ENCODE measurements around the gene SFTPD.
"Not testable (repeated sequence)": the region's sequence is repeated elsewhere in the genome, so short reads cannot be mapped to it uniquely, and the experiment has no call there.

SFTPD gene

GRCh38 chr10:79927111-79927828, 21.6 kb downstream of the SFTPD start:
- peak; percentile 5 for DNase-seq (ENCODE audit: low spot score)
- FAIRE-seq: no peak

GRCh38 chr10:79926037-79926436, 22.9 kb downstream of the SFTPD start:
- FAIRE-seq: no peak
- DNase-seq (ENCODE audit: low spot score): no peak

DNA sequence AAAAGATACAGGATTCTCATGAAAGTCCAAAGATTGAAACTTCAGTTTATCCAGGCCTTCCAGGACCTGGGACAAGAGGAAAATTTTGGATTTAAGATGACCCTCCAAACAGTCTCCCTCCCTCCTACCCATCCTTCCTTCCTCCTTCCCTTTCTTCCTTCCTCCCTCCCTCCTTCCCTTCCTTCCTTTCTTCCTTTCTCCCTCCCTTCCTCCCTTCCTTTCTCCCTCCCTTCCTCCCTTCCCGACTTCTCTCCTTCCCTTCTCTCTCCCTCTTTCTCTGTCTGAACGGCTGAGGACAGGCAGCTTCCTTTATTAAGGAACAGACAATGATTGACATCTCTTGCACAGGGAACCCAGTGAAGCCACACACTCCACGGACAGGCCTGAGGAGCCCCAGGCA, 23.3 kb downstream of the SFTPD start:
- DNase-seq (ENCODE audit: low spot score): no peak
- no peak for FAIRE-seq

- FAIRE-seq (peak; percentile 62), DNase-seq (ENCODE audit: low spot score) (no peak)
These were observed 25.2 kb downstream of the SFTPD start for GRCh38 chr10:79923669-79924068.

DNA sequence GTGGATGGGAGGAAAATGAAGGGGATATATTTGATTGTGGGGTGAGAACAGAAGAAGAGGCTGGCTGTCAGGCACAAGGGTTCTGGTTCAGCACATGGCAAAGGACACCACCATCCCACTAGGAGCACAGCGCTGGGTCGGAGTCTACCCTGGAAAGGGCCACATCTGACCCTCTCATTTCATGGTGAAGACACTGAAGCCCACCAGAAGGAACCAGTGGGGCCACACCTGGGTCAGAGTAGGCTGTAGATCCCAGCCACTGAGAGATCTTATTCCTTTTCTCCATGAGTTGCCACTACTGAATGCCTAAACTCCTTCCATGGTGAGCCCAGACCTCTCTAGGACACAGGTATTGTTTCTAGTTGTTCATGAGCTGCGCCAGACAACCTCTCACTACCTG, 25.8 kb downstream of the SFTPD start:
- FAIRE-seq (no peak), DNase-seq (ENCODE audit: low spot score) (no peak)

- FAIRE-seq; DNase-seq (ENCODE audit: low spot score): not testable (repeated sequence)
These were observed 26.9 kb downstream of the SFTPD start for GRCh38 chr10:79922011-79922412.

GRCh38 chr10:79915838-79916237, 33.1 kb downstream of the SFTPD start:
- DNase-seq (ENCODE audit: low spot score); FAIRE-seq: not testable (repeated sequence)

DNA sequence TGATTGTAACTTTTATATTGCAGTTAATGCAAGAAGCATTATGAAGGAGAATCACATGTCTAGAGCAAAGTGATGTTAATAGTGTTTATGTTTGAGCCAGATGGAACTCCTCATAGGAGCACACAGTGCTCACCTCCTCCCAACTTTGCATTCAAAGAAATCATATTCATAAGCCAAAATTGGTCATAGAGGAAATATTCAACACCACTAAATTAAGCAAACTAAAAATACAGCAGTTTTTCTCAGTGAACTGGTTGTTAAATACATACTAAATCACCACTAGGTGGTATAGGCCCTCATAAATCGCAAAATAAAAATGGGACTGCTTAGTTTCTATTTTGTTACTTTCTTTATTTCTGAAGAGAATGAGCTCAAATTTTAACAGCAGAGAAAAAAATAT, 34.4 kb downstream of the SFTPD start:
- FAIRE-seq; DNase-seq (ENCODE audit: low spot score): not testable (repeated sequence)

GRCh38 chr10:79910836-79911235, 38.1 kb downstream of the SFTPD start:
- DNase-seq (ENCODE audit: low spot score) (no peak), FAIRE-seq (peak; percentile 13)

- DNase-seq (ENCODE audit: low spot score) (no peak), FAIRE-seq (no peak)
These were observed 38.6 kb downstream of the SFTPD start for GRCh38 chr10:79910344-79910743.

DNA sequence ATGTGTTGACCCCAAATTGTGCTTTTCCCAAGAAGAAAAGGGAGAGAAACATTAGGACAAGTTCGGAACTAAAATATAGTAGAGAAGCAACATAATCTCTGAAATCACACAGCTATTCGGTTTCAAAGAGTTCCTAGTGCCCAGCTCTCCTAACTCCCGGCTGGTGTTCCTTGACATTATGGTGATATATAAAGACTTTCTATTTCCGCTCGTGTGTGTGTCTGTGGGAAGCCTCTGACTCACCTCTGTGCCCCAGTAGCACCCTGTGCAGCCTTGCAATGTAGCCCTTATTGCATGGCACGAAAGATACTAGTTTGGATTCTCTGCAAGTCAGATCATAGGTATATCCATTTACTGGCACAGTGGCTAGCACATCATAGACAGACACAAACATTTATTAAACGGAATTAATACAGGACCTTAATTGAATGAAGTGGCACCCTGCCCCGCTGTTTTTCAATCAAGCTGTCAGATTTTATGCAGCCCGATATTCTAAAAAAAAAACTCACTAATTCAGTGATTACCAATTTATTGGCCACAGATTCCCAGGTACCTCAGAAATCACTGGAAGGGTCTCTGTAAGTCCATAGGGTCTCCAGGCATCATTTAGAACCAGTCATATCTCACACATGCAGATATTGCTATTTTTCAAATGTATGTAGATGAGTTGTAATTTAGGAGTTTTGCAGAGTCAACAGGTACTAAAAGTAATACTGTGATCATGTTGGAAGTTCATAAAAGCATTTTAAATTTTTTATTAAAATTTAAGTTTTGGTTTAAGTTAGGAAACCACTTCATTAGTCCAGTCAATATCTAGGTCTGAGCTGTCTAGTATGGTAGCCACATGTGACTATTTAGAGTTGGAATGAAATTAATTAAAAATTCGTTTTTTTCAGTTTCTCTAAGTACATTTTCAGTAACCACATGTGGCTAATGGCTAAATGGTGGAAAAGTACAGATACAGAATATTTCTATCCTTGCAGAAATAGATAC, 43.3 kb downstream of the SFTPD start:
- FAIRE-seq (no peak), DNase-seq (ENCODE audit: low spot score) (peak; percentile 5)

DNA sequence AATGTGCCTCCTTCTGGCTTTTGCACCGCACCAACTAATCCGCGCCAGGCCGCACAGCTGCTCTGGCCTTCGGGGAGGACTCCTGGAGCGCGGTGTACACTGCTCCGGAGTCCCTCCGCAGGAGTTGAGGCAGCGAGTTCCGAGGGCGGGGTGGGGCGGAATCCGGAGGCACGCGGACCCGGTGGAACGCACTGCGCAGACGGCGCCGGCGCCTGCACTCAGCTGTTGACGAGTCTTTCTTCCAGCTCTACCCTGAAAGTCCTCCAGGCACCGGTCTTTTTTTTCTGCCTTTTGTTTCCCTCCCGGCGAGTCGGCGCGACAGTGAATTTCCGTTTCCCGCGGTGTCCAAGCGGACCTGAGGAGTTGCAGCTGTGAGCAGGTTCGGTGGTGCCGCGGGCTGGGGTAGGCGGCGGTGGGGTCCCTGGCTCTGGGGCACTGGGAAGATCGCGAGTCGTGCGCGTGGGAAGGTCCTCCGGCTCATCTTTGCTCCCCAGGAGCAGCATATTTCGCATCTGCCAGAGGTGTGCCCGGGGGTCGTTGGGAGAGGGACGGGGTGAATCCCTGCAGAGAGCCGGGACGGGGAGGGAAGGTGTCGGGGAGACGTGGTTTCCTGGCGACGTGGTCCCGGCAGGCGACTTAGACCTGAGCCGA, 44.1 kb downstream of the SFTPD start:
- peak; percentile 79 for FAIRE-seq
- DNase-seq (ENCODE audit: low spot score): peak; percentile 79

- peak; percentile 35 for FAIRE-seq
- not testable (repeated sequence) for DNase-seq (ENCODE audit: low spot score)
These were observed 47.3 kb downstream of the SFTPD start for GRCh38 chr10:79901571-79901970.

DNA sequence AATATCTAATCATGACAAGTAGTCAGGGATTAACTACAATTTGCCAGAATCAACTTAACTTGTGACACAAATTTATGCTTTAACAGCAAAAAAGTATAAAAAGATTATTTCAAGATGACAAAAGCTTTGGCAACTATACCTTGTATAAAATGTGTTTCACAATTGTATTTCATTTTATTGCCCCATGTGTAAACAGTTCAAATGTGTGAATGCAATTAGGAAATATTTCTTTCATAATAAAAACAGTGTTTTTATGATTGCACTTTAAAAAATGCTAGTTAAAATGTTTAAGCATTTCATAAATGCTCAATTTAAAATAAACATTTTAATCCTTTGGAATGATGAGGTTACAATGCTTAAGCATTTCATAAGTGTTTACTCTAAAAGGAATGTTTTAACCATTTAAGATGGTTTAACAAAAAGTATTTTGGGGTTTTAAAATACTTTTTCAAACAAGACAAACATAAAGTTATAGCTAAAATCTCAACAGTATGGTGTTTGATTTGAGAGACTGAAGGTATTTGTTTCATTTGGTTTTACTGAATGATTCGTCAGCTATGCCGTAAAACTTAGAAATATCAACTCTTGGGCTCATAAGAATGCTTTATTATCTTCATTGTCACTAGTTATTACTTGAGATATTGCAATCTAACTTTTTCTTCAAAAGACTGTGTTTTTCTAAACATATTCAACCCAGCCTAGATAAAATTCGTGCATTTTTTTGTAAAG, 50.1 kb downstream of the SFTPD start:
- FAIRE-seq (no peak), DNase-seq (ENCODE audit: low spot score) (no peak)

DNA sequence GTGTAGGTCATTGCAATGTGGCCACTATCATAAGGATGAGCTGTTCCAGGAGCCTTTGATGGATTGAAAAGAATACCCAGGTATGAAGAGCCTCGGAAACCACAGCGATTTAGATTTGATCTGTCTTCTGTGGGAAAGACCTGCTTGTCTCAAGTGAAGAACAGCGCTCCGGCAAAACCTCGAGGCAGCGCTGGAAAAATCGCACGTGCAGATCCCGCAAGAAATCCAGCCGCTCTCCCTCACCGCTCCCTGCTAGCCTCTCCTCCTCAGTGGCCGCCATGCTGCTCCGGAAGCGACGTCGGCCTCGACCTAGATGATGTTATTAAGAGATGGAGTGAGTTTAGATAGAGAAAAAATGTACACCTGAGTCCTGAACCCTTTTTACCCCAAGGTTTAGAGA, 56.0 kb downstream of the SFTPD start:
- DNase-seq (ENCODE audit: low spot score); FAIRE-seq: not testable (repeated sequence)

- no peak for DNase-seq (ENCODE audit: low spot score)
- no peak for FAIRE-seq
These were observed 58.4 kb downstream of the SFTPD start for GRCh38 chr10:79890469-79890868.

GRCh38 chr10:79888984-79889383, 59.9 kb downstream of the SFTPD start:
- not testable (repeated sequence) for DNase-seq (ENCODE audit: low spot score); FAIRE-seq
